Right ventricle myocardium superior (tissue), 1 donor: Measurements from ENCODE around the gene FCF1. TPM values are rescaled to one million over a fixed set of nuclear protein-coding genes. Genes with fewer than 3 reads are reported as not detected.

Source experiments
- ATAC-seq: fragments of 200-7000 bp; cut with Tn5 transposase; one replicate; pipeline ENCODE4 v1.9.1; 2020; ENCODE audit warnings: mild to moderate bottlenecking; ENCODE audit not compliant: poor library complexity
- DNase-seq: peaks from one replicate; pipeline ENCODE4 v3.0.0-alpha.2; 2020
- intact Hi-C: fragments of 100-400 bp; cut with DNase I; formaldehyde crosslinking; loops from one replicate; pipeline ENCODE4 v1.11.2; 2022
- total RNA-seq: library from RNA; stranded (reverse); fragmentation: NEBNext Ultra II Directional; extraction: Animal tissue kit (Norgen Biotek cat#: 25700); gene quantifications from one replicate; pipeline ENCODE4 v1.2.1, GENCODE V29; 2021
- donor health status: DM: no; HTN: yes; CAD: no; lungs with severe emphysema.

FCF1 gene
- total RNA-seq, 1 donor from 2014 or later, result 35.8 TPM

- DNase-seq (no peak), ATAC-seq (no peak)
- intact Hi-C loops, result no loop called here
These were observed 15.9 kb upstream of the FCF1 start for GRCh38 chr14:74697011-74697410.

GRCh38 chr14:74697543-74697942, 15.4 kb upstream of the FCF1 start:
- DNase-seq (no peak), ATAC-seq (no peak)

GRCh38 chr14:74697976-74698375, 15.0 kb upstream of the FCF1 start:
- intact Hi-C loops, result no loop called here
- DNase-seq, result no peak

More at GRCh38 chr14:74697543-74697942, 15.4 kb upstream of the FCF1 start:
- intact Hi-C loops, result no loop called here

GRCh38 chr14:74698465-74698864, 14.5 kb upstream of the FCF1 start:
- DNase-seq, result no peak
- intact Hi-C loops, result no loop called here
- ATAC-seq, result peak; percentile 28

More at GRCh38 chr14:74697976-74698375, 15.0 kb upstream of the FCF1 start:
- no peak for ATAC-seq

- intact Hi-C loops, result no loop called here
- no peak for ATAC-seq
These were observed 10.7 kb upstream of the FCF1 start for GRCh38 chr14:74702293-74702692.

GRCh38 chr14:74703043-74703442, 9.9 kb upstream of the FCF1 start:
- intact Hi-C loops, result no loop called here
- no peak for DNase-seq
- no peak for ATAC-seq

More at GRCh38 chr14:74702293-74702692, 10.7 kb upstream of the FCF1 start:
- DNase-seq, result no peak

- intact Hi-C loops, result no loop called here
- ATAC-seq (no peak), DNase-seq (no peak)
These were observed 8.3 kb upstream of the FCF1 start for GRCh38 chr14:74704656-74705055.

GRCh38 chr14:74705613-74706500, 7.1 kb upstream of the FCF1 start:
- DNase-seq (no peak), ATAC-seq (no peak)
- intact Hi-C loops, result no loop called here

- no peak for ATAC-seq
- intact Hi-C loops, result no loop called here
- no peak for DNase-seq
These were observed 2.5 kb upstream of the FCF1 start for GRCh38 chr14:74710480-74710879.

- ATAC-seq (no peak), DNase-seq (no peak)
- intact Hi-C loops, result no loop called here
These were observed 1.3 kb upstream of the FCF1 start for GRCh38 chr14:74711651-74712050.

- ATAC-seq (no peak), DNase-seq (no peak)
- intact Hi-C loops, result no loop called here
These were observed 421 bp downstream of the FCF1 start for GRCh38 chr14:74713395-74713735.

GRCh38 chr14:74720526-74720925, 7.6 kb downstream of the FCF1 start:
- ATAC-seq (no peak), DNase-seq (no peak)
- intact Hi-C loops, result no loop called here

GRCh38 chr14:74723134-74723533, 10.2 kb downstream of the FCF1 start:
- DNase-seq (no peak), ATAC-seq (no peak)
- intact Hi-C loops, result no loop called here

GRCh38 chr14:74732387-74732786, 19.4 kb downstream of the FCF1 start:
- DNase-seq (no peak), ATAC-seq (no peak)
- intact Hi-C loops, result no loop called here

GRCh38 chr14:74733221-74733620, 20.3 kb downstream of the FCF1 start:
- intact Hi-C loops, result no loop called here
- DNase-seq (no peak), ATAC-seq (no peak)

- DNase-seq (no peak), ATAC-seq (no peak)
- intact Hi-C loops, result no loop called here
These were observed 22.2 kb downstream of the FCF1 start for GRCh38 chr14:74735125-74735524.

GRCh38 chr14:74737753-74738325, 24.9 kb downstream of the FCF1 start:
- no peak for ATAC-seq
- no peak for DNase-seq
- intact Hi-C loops, result no loop called here

- intact Hi-C loops, result no loop called here
- ATAC-seq (no peak), DNase-seq (no peak)
These were observed 26.5 kb downstream of the FCF1 start for GRCh38 chr14:74739293-74740030.

- intact Hi-C loops, result no loop called here
- DNase-seq (no peak), ATAC-seq (no peak)
These were observed 34.3 kb downstream of the FCF1 start for GRCh38 chr14:74747237-74747636.

- ATAC-seq, result no peak
- intact Hi-C loops, result no loop called here
These were observed 41.2 kb downstream of the FCF1 start for GRCh38 chr14:74754157-74754556.

More at GRCh38 chr14:74754157-74754556, 41.2 kb downstream of the FCF1 start:
- DNase-seq, result no peak
